Panc1 (cell line): Measurements from ENCODE around the gene ZNF653. TPM values are rescaled to one million over a fixed set of nuclear protein-coding genes. Genes with fewer than 3 reads are reported as not detected.

Experiments used
- ATAC-seq: fragments of 200-7000 bp; cut with Tn5 transposase; 2 replicates; pipeline ENCODE4 v1.9.1; 2020; ENCODE audit warnings: mild to moderate bottlenecking, moderate library complexity
- BruUV-seq: library from RNA; stranded (reverse); fragments of 400-500 nt; replicated peaks from 2 replicates; lab custom pipeline; 2021; lab: Mats Ljungman, UMichigan
- CTCF ChIA-PET: fragments of 300-600 bp; sonication (Branson Sonifier 250); formaldehyde crosslinking; loops from one replicate; lab custom pipeline; 2022; ENCODE audit warnings: antibody characterized with exemption; lab: Charles Lee
- POLR2A ChIA-PET: fragments of 300-600 bp; sonication (Branson Sonifier 250); formaldehyde crosslinking; loops from one replicate; lab custom pipeline; 2022; ENCODE audit warnings: antibody characterized with exemption; lab: Charles Lee
- DNase-seq: peaks from one replicate; pipeline ENCODE4 v3.0.0-alpha.2; 2010; ENCODE audit warnings: low read depth, low spot score
- H3K27ac ChIP-seq: 2 replicates; pipeline ENCODE4 v1.5.1; 2011; ENCODE audit warnings: mild to moderate bottlenecking, low read length, inconsistent platforms
- H3K27me3 ChIP-seq: fragments of 200-500 bp; sonication (Bioruptor generic); 2 replicates; pipeline ENCODE4 v1.6.0; 2014; ENCODE audit warnings: low read length, inconsistent platforms; ENCODE audit not compliant: control insufficient read depth, insufficient read depth
- H3K36me3 ChIP-seq: fragments of 200-500 bp; sonication (Bioruptor generic); 2 replicates; pipeline ENCODE4 v1.5.1; 2014; ENCODE audit warnings: inconsistent platforms, mild to moderate bottlenecking, low read length, moderate library complexity; ENCODE audit not compliant: control insufficient read depth, insufficient read depth
- H3K4me1 ChIP-seq: 2 replicates; pipeline ENCODE4 v1.5.1; 2011; ENCODE audit warnings: inconsistent platforms, mild to moderate bottlenecking, low read length, moderate library complexity; ENCODE audit not compliant: control insufficient read depth, insufficient read depth
- H3K4me3 ChIP-seq, 2 experiments: 2 replicates each; pipeline ENCODE4 v1.5.1; 2011 to 2012; ENCODE audit warnings: low read depth in 2 of 2, low read length in 2 of 2, mild to moderate bottlenecking in 2 of 2, inconsistent platforms in 1 of 2, moderate library complexity in 1 of 2
- H3K9me3 ChIP-seq: fragments of 200-500 bp; sonication (Bioruptor generic); 2 replicates; pipeline ENCODE4 v1.5.1; 2014; ENCODE audit warnings: low read depth, mild to moderate bottlenecking, inconsistent platforms, low read length, moderate library complexity; ENCODE audit not compliant: control insufficient read depth, insufficient read depth
- CTCF ChIP-seq: fragments of 450-650 bp; IDR thresholded peaks from 2 replicates; pipeline ENCODE4 v1.5.1; 2017; ENCODE audit warnings: mild to moderate bottlenecking
- POLR2AphosphoS5 ChIP-seq: IDR thresholded peaks from 2 replicates; pipeline ENCODE4 v1.6.1; 2012; ENCODE audit warnings: mild to moderate bottlenecking, low read depth, low read length, moderate library complexity
- REST ChIP-seq, 2 experiments: IDR thresholded peaks; 2 replicates each; pipeline ENCODE4 v1.6.1; 2011 to 2012; ENCODE audit warnings: low read depth in 2 of 2, control low read depth in 1 of 2, low read length in 1 of 2, mild to moderate bottlenecking in 1 of 2, moderate library complexity in 1 of 2; ENCODE audit not compliant: insufficient read depth in 1 of 2
- SIN3A ChIP-seq: IDR thresholded peaks from 2 replicates; pipeline ENCODE4 v1.6.1; 2012; ENCODE audit warnings: low read depth, mild to moderate bottlenecking, low read length, moderate library complexity, borderline replicate concordance; ENCODE audit not compliant: insufficient read depth
- TCF7L2 ChIP-seq: IDR thresholded peaks from 2 replicates; pipeline ENCODE4 v1.6.1; 2011; ENCODE audit warnings: mild to moderate bottlenecking, low read depth, low read length, inconsistent platforms
- in situ Hi-C: cut with HindIII; loops from 2 replicates; pipeline ENCODE4 v1.10.0; 2016; ENCODE audit warnings: low sequenced_read_pairs, low pct_unique_long_range_greater_than_20kb
- intact Hi-C: fragments of 100-400 bp; cut with micrococcal nuclease; formaldehyde crosslinking; loops from one replicate; pipeline ENCODE4 v1.10.0; 2022; ENCODE audit not compliant: unreplicated experiment
- total RNA-seq: library from RNA; stranded (reverse); gene quantifications from one replicate; pipeline ENCODE4 v1.2.1, GENCODE V29; 2021; ENCODE audit not compliant: unreplicated experiment

Gene ZNF653
- total RNA-seq, 1 experiment from 2014 or later = 10.4 TPM

- H3K27me3 ChIP-seq = no peaks in the 10 kb centered on the region
- ATAC-seq (no peak), DNase-seq (no peak)
- H3K4me3 ChIP-seq = no peak overlapping the region
- H3K36me3 ChIP-seq = no peaks in the 10 kb centered on the region; the same call in 1 of the 2 replicates
- BruUV-seq = no TSS peak
- H3K4me1 ChIP-seq = no peaks in the 10 kb centered on the region
- H3K9me3 ChIP-seq = no peaks in the 10 kb centered on the region
- TF ChIP-seq POLR2AphosphoS5 (no peak), CTCF (no peak), REST (IDR thresholded peaks at IDR 0.05; ENCODE audit: insufficient read depth in 1 of 2, low read depth in 2 of 2, low read length in 1 of 2) (no peak), TCF7L2 (no peak), SIN3A (no peak)
- no peak overlapping the region for H3K27ac ChIP-seq
- in situ Hi-C loops (no loop called here), intact Hi-C loops (no loop called here)
- POLR2A ChIA-PET = no interaction called here
- CTCF ChIA-PET = interaction anchor here (0.6 kb wide), 1 partner anchor 11 kb away, joined by 4 read pairs; no protein-coding TSS in a partner anchor
Measured at GRCh38 chr19:11448410-11448809, 57.2 kb downstream of the ZNF653 start.

GRCh38 chr19:11447347-11448262 lies 58.0 kb downstream of the ZNF653 start:
- POLR2A ChIA-PET = interaction anchor here (0.5 kb wide), 1 partner anchor 21 kb away, joined by 4 read pairs; no protein-coding TSS in a partner anchor

More at GRCh38 chr19:11447347-11448262, 58.0 kb downstream of the ZNF653 start:
- TF ChIP-seq SIN3A = no peak
- no peak for TF ChIP-seq TCF7L2
- no peak for TF ChIP-seq REST (IDR thresholded peaks at IDR 0.05; ENCODE audit: insufficient read depth in 1 of 2, low read depth in 2 of 2, low read length in 1 of 2)
- no peak for TF ChIP-seq POLR2AphosphoS5
- no peak for TF ChIP-seq CTCF
- Histone ChIP-seq H3K27me3 (no peaks in the 10 kb centered on the region), H3K4me3 (no peak overlapping the region), H3K9me3 (no peaks in the 10 kb centered on the region), H3K36me3 (no peaks in the 10 kb centered on the region; the same call in 1 of the 2 replicates), H3K4me1 (no peaks in the 10 kb centered on the region), H3K27ac (no peak overlapping the region)
- intact Hi-C loops = loop anchor here (2.0 kb wide), 1 partner anchor 67 kb away; no protein-coding TSS in a partner anchor
- CTCF ChIA-PET = interaction anchor here (0.5 to 1.0 kb wide), 3 partner anchors 12 to 71 kb away, joined by 3 to 4 read pairs (median 4); no protein-coding TSS in a partner anchor
- no peak for ATAC-seq
- BruUV-seq = no TSS peak
- no peak for DNase-seq
- in situ Hi-C loops = no loop called here
